ENCODE data around the gene PTPN9.

GRCh38 chr15:75502360-75502759, 76.8 kb downstream of the PTPN9 start:
- TF ChIP-seq EZH2 (IDR thresholded peaks at IDR 0.05; ENCODE audit: borderline replicate concordance, low read length): no peak
- no peak for TF ChIP-seq CTCF (IDR thresholded peaks at IDR 0.05; ENCODE audit: low read length)
